Breast epithelium (tissue), 4 donors: ENCODE measurements around the gene LIPG. TPM values are rescaled to one million over a fixed set of nuclear protein-coding genes. Genes with fewer than 3 reads are reported as not detected.

ENCODE experiments used
- DNase-seq, 2 donors: peaks; one replicate each; pipeline ENCODE4 v3.0.0-alpha.2; 2019; ENCODE audit warnings: low spot score in 2 of 2
- H3K27ac ChIP-seq, 2 donors: fragments of 200-600 bp; sonication (generic) in 1 of 2; one replicate each; pipeline ENCODE4 v1.5.1; 2016 to 2019; ENCODE audit warnings: mild to moderate bottlenecking in 1 of 2
- H3K27me3 ChIP-seq, 2 donors: fragments of 200-600 bp; sonication (generic) in 1 of 2; one replicate each; pipeline versions ENCODE4 v1.5.1 to v1.6.0; 2017 to 2019; ENCODE audit warnings: control low read depth in 1 of 2, mild to moderate bottlenecking in 1 of 2
- H3K36me3 ChIP-seq: fragments of 200-600 bp; one replicate; pipeline ENCODE4 v1.5.1; 2019
- H3K4me1 ChIP-seq, 2 donors: fragments of 200-600 bp; sonication (generic); one replicate each; pipeline ENCODE4 v1.5.1; 2016 to 2019; ENCODE audit warnings: control low read depth in 1 of 2
- H3K4me3 ChIP-seq, 3 donors: fragments of 200-600 bp; sonication (generic); 1 replicate in 2 of 3; 2 replicates in 1 of 3; pipeline ENCODE4 v1.5.1; 2016 to 2019; ENCODE audit warnings: mild to moderate bottlenecking in 3 of 3, moderate library complexity in 2 of 3
- H3K9me3 ChIP-seq, 2 donors: fragments of 200-600 bp; sonication (generic) in 1 of 2; one replicate each; pipeline ENCODE4 v1.5.1; 2016 to 2019; ENCODE audit warnings: control low read depth in 1 of 2
- POLR2A ChIP-seq: fragments of 450-650 bp; IDR thresholded peaks from one replicate; pipeline ENCODE4 v1.6.1; 2016; ENCODE audit warnings: antibody characterized with exemption, mild to moderate bottlenecking, moderate library complexity
- POLR2AphosphoS5 ChIP-seq, 3 donors: sonication (generic); formaldehyde crosslinking; IDR thresholded peaks; one replicate each; pipeline ENCODE4 v1.6.1; 2017; ENCODE audit warnings: antibody characterized with exemption in 3 of 3
- intact Hi-C: fragments of 100-400 bp; cut with DNase I; formaldehyde crosslinking; loops from one replicate; pipeline ENCODE4 v1.15.1; 2023; ENCODE audit warnings: low total_unique reads
- total RNA-seq, 3 donors: library from RNA; depleted of rRNA; stranded (reverse); fragments of >200 nt; gene quantifications; one replicate each; pipeline ENCODE4 v1.1.0, GENCODE V29; 2016
- TF ChIP-seq, protein P1 (sequence below), 3 donors: fragments of 450-650 bp; IDR thresholded peaks; one replicate each; pipeline ENCODE4 v1.5.1; 2016 to 2017; ENCODE audit warnings: antibody characterized with exemption in 3 of 3, mild to moderate bottlenecking in 3 of 3, moderate library complexity in 3 of 3

LIPG gene
- total RNA-seq, 3 donors from 2014 or later: 0.16 to 1.6 (median 0.44) TPM

DNA sequence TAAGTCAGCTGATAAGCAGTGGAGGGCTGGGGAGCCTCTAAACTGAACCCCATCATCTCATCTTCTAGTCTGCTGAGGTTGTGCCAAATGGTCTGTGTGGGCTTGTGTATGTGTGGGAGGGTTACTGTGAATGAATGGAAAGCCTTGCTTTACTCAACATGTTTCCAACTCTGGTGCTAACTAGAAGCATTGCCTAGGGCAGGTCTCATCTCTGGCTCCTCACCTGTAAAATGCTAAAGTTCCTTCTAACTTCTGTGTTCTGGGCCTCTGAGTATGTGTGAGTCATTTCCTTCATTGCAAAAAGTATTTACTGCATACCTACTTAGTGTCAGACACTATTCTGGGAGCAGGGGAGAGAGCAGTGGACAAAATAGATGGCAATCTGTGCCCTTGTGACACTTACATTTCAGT, 1.3 kb downstream of the LIPG start:
- H3K36me3 ChIP-seq: no peaks in the 10 kb centered on the region
- H3K4me3 ChIP-seq: no peak overlapping the region
- TF ChIP-seq POLR2AphosphoS5 (IDR thresholded peaks at IDR 0.05) (no peak), POLR2A (no peak)
- TF ChIP-seq, protein P1, sequence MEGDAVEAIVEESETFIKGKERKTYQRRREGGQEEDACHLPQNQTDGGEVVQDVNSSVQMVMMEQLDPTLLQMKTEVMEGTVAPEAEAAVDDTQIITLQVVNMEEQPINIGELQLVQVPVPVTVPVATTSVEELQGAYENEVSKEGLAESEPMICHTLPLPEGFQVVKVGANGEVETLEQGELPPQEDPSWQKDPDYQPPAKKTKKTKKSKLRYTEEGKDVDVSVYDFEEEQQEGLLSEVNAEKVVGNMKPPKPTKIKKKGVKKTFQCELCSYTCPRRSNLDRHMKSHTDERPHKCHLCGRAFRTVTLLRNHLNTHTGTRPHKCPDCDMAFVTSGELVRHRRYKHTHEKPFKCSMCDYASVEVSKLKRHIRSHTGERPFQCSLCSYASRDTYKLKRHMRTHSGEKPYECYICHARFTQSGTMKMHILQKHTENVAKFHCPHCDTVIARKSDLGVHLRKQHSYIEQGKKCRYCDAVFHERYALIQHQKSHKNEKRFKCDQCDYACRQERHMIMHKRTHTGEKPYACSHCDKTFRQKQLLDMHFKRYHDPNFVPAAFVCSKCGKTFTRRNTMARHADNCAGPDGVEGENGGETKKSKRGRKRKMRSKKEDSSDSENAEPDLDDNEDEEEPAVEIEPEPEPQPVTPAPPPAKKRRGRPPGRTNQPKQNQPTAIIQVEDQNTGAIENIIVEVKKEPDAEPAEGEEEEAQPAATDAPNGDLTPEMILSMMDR (IDR thresholded peaks at IDR 0.05): no peak
- peaks cover 0 to 21% of the 10 kb centered on the region in 2 donors for H3K27me3 ChIP-seq
- intact Hi-C loops: no loop called here
- H3K4me1 ChIP-seq: peaks cover 0 to 9% of the 10 kb centered on the region in 2 donors
- no peaks in the 10 kb centered on the region for H3K9me3 ChIP-seq
- no peak for DNase-seq
- no peak overlapping the region for H3K27ac ChIP-seq

DNA sequence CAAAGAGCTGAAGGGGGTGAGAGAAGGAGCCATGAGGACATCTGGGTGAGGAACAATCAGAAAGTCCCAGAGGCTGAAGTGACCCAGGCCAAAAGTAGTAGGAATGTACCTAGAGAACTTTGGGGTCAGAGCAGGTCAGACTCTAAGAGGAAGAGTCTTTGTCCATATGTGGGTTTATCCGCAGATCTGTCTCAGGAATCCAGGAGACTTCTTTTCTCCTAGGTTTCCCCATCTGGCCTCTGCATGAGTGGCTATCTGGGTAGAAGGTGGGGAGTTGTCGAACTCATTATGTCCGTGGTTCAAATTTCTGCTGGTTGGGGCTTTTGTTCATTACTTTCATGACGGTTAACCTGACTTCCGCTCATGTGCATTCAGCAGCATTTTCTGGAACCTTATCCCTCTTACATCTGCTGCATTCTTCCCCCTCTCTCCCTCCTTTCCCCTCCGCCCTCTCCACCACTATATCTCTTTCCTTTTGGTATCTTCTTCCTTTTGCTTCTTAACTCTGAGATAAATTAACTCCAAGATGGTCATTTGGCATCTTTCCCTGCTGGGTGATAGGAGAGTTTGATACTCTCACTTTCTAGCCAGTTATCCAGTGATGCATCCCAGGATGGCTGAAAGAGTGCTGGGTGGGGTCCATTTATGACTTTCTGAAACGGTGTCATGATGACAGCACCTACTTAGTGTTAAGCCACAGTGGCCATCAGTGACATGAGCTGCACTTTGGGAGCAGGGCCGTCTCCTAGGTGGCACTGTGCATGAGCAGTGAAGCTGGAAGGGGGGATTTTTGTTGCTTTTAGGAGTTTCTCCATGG, 2.1 kb downstream of the LIPG start:
- Histone ChIP-seq H3K9me3 (no peaks in the 10 kb centered on the region), H3K36me3 (no peaks in the 10 kb centered on the region), H3K27ac (no peak overlapping the region), H3K4me3 (no peak overlapping the region), H3K27me3 (peaks cover 0 to 21% of the 10 kb centered on the region in 2 donors), H3K4me1 (peaks cover 0 to 9% of the 10 kb centered on the region in 2 donors)
- intact Hi-C loops: no loop called here
- DNase-seq: no peak
- TF ChIP-seq POLR2A: no peak
- no peak for TF ChIP-seq POLR2AphosphoS5 (IDR thresholded peaks at IDR 0.05)
- TF ChIP-seq, protein P1 (IDR thresholded peaks at IDR 0.05): no peak

DNA sequence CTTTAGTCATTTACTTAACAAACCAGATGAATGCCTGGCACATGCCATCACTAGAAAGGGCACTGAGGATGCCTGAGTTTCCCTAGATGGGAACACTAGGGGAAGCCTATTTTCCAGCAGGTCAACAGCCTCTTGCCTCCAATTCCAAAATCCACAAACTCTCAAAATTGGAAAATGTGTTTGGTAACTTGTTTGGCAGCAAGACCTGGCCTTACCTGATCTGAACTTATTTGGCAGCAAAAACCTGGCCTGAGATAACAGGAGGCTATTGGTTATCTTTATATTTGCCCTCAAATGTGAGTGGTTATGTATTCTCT, 2.6 kb downstream of the LIPG start:
- no peak for TF ChIP-seq POLR2A
- TF ChIP-seq POLR2AphosphoS5 (IDR thresholded peaks at IDR 0.05): no peak
- TF ChIP-seq, protein P1 (IDR thresholded peaks at IDR 0.05): no peak
- H3K4me3 ChIP-seq: no peak overlapping the region
- no peaks in the 10 kb centered on the region for H3K36me3 ChIP-seq
- no peak overlapping the region for H3K27ac ChIP-seq
- peaks cover 0 to 9% of the 10 kb centered on the region in 2 donors for H3K4me1 ChIP-seq
- no peak for DNase-seq
- intact Hi-C loops: no loop called here
- H3K9me3 ChIP-seq: no peaks in the 10 kb centered on the region
- peaks cover 0 to 21% of the 10 kb centered on the region in 2 donors for H3K27me3 ChIP-seq

DNA sequence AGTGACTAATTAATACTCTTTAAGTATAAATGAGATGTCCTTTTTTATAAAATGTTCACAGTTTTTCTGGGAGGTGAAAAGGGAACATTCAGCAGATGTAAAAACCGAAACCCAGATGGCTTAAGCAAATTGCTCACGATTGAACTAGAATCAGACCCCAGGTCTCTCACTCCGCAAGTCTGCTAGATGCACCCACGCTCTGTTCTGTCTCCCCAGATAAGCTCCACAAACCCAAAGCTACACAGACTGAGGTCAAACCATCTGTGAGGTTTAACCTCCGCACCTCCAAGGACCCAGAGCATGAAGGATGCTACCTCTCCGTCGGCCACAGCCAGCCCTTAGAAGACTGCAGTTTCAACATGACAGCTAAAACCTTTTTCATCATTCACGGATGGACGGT, 3.2 kb downstream of the LIPG start:
- peaks cover 0 to 16% of the 10 kb centered on the region in 2 donors for H3K27me3 ChIP-seq
- intact Hi-C loops: no loop called here
- H3K27ac ChIP-seq: no peak overlapping the region

DNA sequence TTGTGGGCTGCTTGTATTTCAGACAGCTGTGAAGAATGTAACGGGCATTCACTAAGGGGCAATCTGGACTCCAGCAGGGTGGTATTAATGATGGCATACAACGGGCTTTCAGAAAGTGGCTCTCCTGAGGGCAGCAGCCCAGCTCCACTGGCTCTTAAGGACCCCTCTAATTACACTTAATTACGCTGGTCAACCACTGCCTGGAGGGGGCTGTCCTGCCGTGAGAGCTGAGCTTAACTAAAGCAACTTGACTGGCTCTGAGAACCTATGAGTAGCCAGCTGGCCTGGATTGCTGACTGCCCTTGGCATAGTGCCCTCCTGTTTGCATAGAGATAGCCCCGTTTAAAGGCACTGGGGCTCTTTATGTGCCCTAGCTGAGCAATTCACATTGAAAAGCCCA, 3.8 kb downstream of the LIPG start:
- DNase-seq: no peak
- Histone ChIP-seq H3K27ac (no peak overlapping the region), H3K36me3 (no peaks in the 10 kb centered on the region), H3K9me3 (no peaks in the 10 kb centered on the region), H3K27me3 (peaks cover 0 to 11% of the 10 kb centered on the region in 2 donors), H3K4me1 (peaks cover 0 to 9% of the 10 kb centered on the region in 2 donors), H3K4me3 (no peak overlapping the region)
- intact Hi-C loops: no loop called here
- TF ChIP-seq, protein P1 (IDR thresholded peaks at IDR 0.05): no peak
- TF ChIP-seq POLR2AphosphoS5 (IDR thresholded peaks at IDR 0.05) (no peak), POLR2A (no peak)

More for the DNA sequence above, 3.2 kb downstream of the LIPG start:
- no peak overlapping the region for H3K4me3 ChIP-seq
- H3K9me3 ChIP-seq: no peaks in the 10 kb centered on the region
- DNase-seq: no peak
- TF ChIP-seq POLR2A: no peak
- no peak for TF ChIP-seq POLR2AphosphoS5 (IDR thresholded peaks at IDR 0.05)
- TF ChIP-seq, protein P1 (IDR thresholded peaks at IDR 0.05): no peak
- peaks cover 0 to 9% of the 10 kb centered on the region in 2 donors for H3K4me1 ChIP-seq
- H3K36me3 ChIP-seq: no peaks in the 10 kb centered on the region
